Adrenal gland (tissue), 5 donors: ENCODE data around the gene GMFB.

Experiments
- CTCF ChIP-seq, 6 experiments: fragments of 450-650 bp in 4 of 6; fragments of 200-600 bp in 2 of 6; sonication (generic) in 1 of 6; IDR thresholded peaks; 1 replicate in 5 of 6; 2 replicates in 1 of 6; pipeline versions ENCODE4 v1.5.1 to v1.8.0; 2016 to 2021; ENCODE audit warnings: antibody characterized with exemption in 6 of 6, mild to moderate bottlenecking in 2 of 6, moderate library complexity in 1 of 6
- POLR2A ChIP-seq, 2 donors: fragments of 450-650 bp; IDR thresholded peaks; one replicate each; pipeline ENCODE4 v1.6.1; 2017; ENCODE audit warnings: antibody characterized with exemption in 2 of 2, mild to moderate bottlenecking in 2 of 2, moderate library complexity in 1 of 2
- donor health status: DM: no; HTN: no; CAD: no.

- no peak for TF ChIP-seq CTCF (IDR thresholded peaks at IDR 0.05)
- TF ChIP-seq POLR2A (IDR thresholded peaks at IDR 0.05): no peak
Measured at GRCh38 chr14:54532111-54533012, 43.6 kb upstream of the GMFB start.
